Stimulated activated naive CD8-positive, alpha-beta T cell treated with anti-CD3 and anti-CD28 coated beads, Interleukin-15, Interleukin-2, amounts not matched to agents 100 U/mL and 50 U/mL, for 24 hours (primary cell): ENCODE results near the gene SH3GL1.

ENCODE experiments used
- ATAC-seq: fragments of 150-1000 bp; cut with Tn5 transposase; one replicate; pipeline ENCODE4 v1.10.0; 2021
- DNase-seq: peaks from one replicate; pipeline ENCODE4 v3.0.0; 2021

The SH3GL1 gene

DNA sequence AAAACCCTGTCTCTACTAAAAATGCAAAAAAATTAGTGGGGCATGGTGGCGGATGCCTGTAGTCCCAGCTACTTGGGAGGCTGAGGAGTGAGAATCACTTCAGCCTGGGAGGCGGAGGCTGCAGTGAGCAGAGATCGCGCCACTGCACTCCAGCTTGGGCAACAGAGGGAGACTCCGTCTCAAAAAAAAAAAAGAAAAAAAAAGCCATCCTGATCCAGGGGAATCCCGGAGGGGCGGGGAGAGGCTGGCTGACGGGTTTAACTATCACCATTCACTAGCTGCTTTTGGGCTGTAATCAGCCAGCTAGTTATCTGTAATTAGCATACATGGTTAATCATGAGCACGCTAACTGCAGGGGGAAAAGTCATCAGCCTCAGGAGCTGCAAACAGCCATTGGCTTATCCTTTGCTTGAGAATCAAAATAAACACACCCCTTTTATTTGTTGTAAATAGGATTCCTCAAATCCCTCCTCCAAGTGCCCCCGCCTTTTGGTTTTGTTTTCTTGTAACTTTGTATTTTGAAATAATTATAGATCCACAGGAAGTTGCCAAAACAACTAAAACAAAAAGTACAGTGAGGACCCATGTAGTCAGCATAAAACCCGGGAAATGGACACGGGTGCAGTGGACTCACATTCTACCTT is 86.4 kb downstream of the SH3GL1 start:
- ATAC-seq (no peak), DNase-seq (no peak)
